ENCODE data around the gene CCDC27.
A peak's percentile ranks its signal among the peaks of the same experiment; 100 is the strongest.

The CCDC27 gene

GRCh38 chr1:3740752-3741151 lies 11.5 kb upstream of the CCDC27 start:
- Histone ChIP-seq H3K9me3 (ENCODE audit: control insufficient read depth, insufficient read depth, low read depth, low read length) (no peaks in the 10 kb centered on the region), H3K9ac (ENCODE audit: low read length) (no peak overlapping the region), H3K27ac (ENCODE audit: low read depth, low read length) (no peak overlapping the region), H3K4me3 (ENCODE audit: low read depth, low read length) (no peak overlapping the region), H3K27me3 (ENCODE audit: control insufficient read depth, insufficient read depth, low read length) (no peaks in the 10 kb centered on the region), H3K36me3 (ENCODE audit: control insufficient read depth, insufficient read depth, low read length) (peaks cover 77% of the 10 kb centered on the region), H3K4me1 (ENCODE audit: control insufficient read depth, insufficient read depth, low read length) (peaks cover 13% of the 10 kb centered on the region)

- Histone ChIP-seq H3K27ac (ENCODE audit: low read depth, low read length) (no peak overlapping the region), H3K36me3 (ENCODE audit: control insufficient read depth, insufficient read depth, low read length) (peaks cover 67% of the 10 kb centered on the region), H3K27me3 (ENCODE audit: control insufficient read depth, insufficient read depth, low read length) (no peaks in the 10 kb centered on the region), H3K4me3 (ENCODE audit: low read depth, low read length) (no peak overlapping the region), H3K9ac (ENCODE audit: low read length) (no peak overlapping the region), H3K9me3 (ENCODE audit: control insufficient read depth, insufficient read depth, low read depth, low read length) (no peaks in the 10 kb centered on the region), H3K4me1 (ENCODE audit: control insufficient read depth, insufficient read depth, low read length) (peaks cover 19% of the 10 kb centered on the region)
Observed at GRCh38 chr1:3741566-3742438, 10.4 kb upstream of the CCDC27 start.

GRCh38 chr1:3742439-3743298 lies 9.6 kb upstream of the CCDC27 start:
- Histone ChIP-seq H3K27me3 (ENCODE audit: control insufficient read depth, insufficient read depth, low read length) (no peaks in the 10 kb centered on the region), H3K4me3 (ENCODE audit: low read depth, low read length) (no peak overlapping the region), H3K27ac (ENCODE audit: low read depth, low read length) (no peak overlapping the region), H3K4me1 (ENCODE audit: control insufficient read depth, insufficient read depth, low read length) (peaks cover 19% of the 10 kb centered on the region), H3K36me3 (ENCODE audit: control insufficient read depth, insufficient read depth, low read length) (peaks cover 60% of the 10 kb centered on the region), H3K9me3 (ENCODE audit: control insufficient read depth, insufficient read depth, low read depth, low read length) (no peaks in the 10 kb centered on the region), H3K9ac (ENCODE audit: low read length) (no peak overlapping the region)

- no peaks in the 10 kb centered on the region for H3K27me3 ChIP-seq (ENCODE audit: control insufficient read depth, insufficient read depth, low read length)
- no peak overlapping the region for H3K9ac ChIP-seq (ENCODE audit: low read length)
- no peaks in the 10 kb centered on the region for H3K9me3 ChIP-seq (ENCODE audit: control insufficient read depth, insufficient read depth, low read depth, low read length)
- H3K4me1 ChIP-seq (ENCODE audit: control insufficient read depth, insufficient read depth, low read length): peaks cover 19% of the 10 kb centered on the region
- H3K4me3 ChIP-seq (ENCODE audit: low read depth, low read length): no peak overlapping the region
- H3K36me3 ChIP-seq (ENCODE audit: control insufficient read depth, insufficient read depth, low read length): peaks cover 53% of the 10 kb centered on the region
- no peak overlapping the region for H3K27ac ChIP-seq (ENCODE audit: low read depth, low read length)
Observed at GRCh38 chr1:3743421-3743820, 8.8 kb upstream of the CCDC27 start.

GRCh38 chr1:3743826-3744225 lies 8.4 kb upstream of the CCDC27 start:
- Histone ChIP-seq H3K27me3 (ENCODE audit: control insufficient read depth, insufficient read depth, low read length) (no peaks in the 10 kb centered on the region), H3K9me3 (ENCODE audit: control insufficient read depth, insufficient read depth, low read depth, low read length) (no peaks in the 10 kb centered on the region), H3K9ac (ENCODE audit: low read length) (no peak overlapping the region), H3K36me3 (ENCODE audit: control insufficient read depth, insufficient read depth, low read length) (peaks cover 48% of the 10 kb centered on the region), H3K27ac (ENCODE audit: low read depth, low read length) (no peak overlapping the region), H3K4me1 (ENCODE audit: control insufficient read depth, insufficient read depth, low read length) (peaks cover 19% of the 10 kb centered on the region), H3K4me3 (ENCODE audit: low read depth, low read length) (no peak overlapping the region)

- Histone ChIP-seq H3K27ac (ENCODE audit: low read depth, low read length) (no peak overlapping the region), H3K27me3 (ENCODE audit: control insufficient read depth, insufficient read depth, low read length) (0 out of 2 replicates have a peak, but pooled peaks cover 3% of the 10 kb centered on the region), H3K4me3 (ENCODE audit: low read depth, low read length) (peak overlapping the region; percentile 27; the same call in 1 of the 2 replicates), H3K4me1 (ENCODE audit: control insufficient read depth, insufficient read depth, low read length) (peaks cover 19% of the 10 kb centered on the region), H3K36me3 (ENCODE audit: control insufficient read depth, insufficient read depth, low read length) (peaks cover 40% of the 10 kb centered on the region), H3K9me3 (ENCODE audit: control insufficient read depth, insufficient read depth, low read depth, low read length) (no peaks in the 10 kb centered on the region), H3K9ac (ENCODE audit: low read length) (no peak overlapping the region)
Observed at GRCh38 chr1:3744646-3745045, 7.6 kb upstream of the CCDC27 start.

- H3K9me3 ChIP-seq (ENCODE audit: control insufficient read depth, insufficient read depth, low read depth, low read length): no peaks in the 10 kb centered on the region
- H3K27me3 ChIP-seq (ENCODE audit: control insufficient read depth, insufficient read depth, low read length): 0 out of 2 replicates have a peak, but pooled peaks cover 3% of the 10 kb centered on the region
- H3K36me3 ChIP-seq (ENCODE audit: control insufficient read depth, insufficient read depth, low read length): peaks cover 36% of the 10 kb centered on the region
- H3K27ac ChIP-seq (ENCODE audit: low read depth, low read length): no peak overlapping the region
- peaks cover 19% of the 10 kb centered on the region for H3K4me1 ChIP-seq (ENCODE audit: control insufficient read depth, insufficient read depth, low read length)
- H3K9ac ChIP-seq (ENCODE audit: low read length): no peak overlapping the region
- H3K4me3 ChIP-seq (ENCODE audit: low read depth, low read length): 0 out of 2 replicates have a peak overlapping the region, but pooled peaks have one; percentile 3
Observed at GRCh38 chr1:3745071-3745470, 7.2 kb upstream of the CCDC27 start.

- H3K4me3 ChIP-seq (ENCODE audit: low read depth, low read length): peak overlapping the region; percentile 62
- peaks cover 30% of the 10 kb centered on the region for H3K36me3 ChIP-seq (ENCODE audit: control insufficient read depth, insufficient read depth, low read length)
- no peak overlapping the region for H3K27ac ChIP-seq (ENCODE audit: low read depth, low read length)
- H3K4me1 ChIP-seq (ENCODE audit: control insufficient read depth, insufficient read depth, low read length): peaks cover 19% of the 10 kb centered on the region
- H3K9ac ChIP-seq (ENCODE audit: low read length): peak overlapping the region; percentile 71
- peaks cover 8% of the 10 kb centered on the region; the same call in 1 of the 2 replicates for H3K27me3 ChIP-seq (ENCODE audit: control insufficient read depth, insufficient read depth, low read length)
- no peaks in the 10 kb centered on the region for H3K9me3 ChIP-seq (ENCODE audit: control insufficient read depth, insufficient read depth, low read depth, low read length)
Observed at GRCh38 chr1:3745590-3746381, 6.5 kb upstream of the CCDC27 start.

- H3K9me3 ChIP-seq (ENCODE audit: control insufficient read depth, insufficient read depth, low read depth, low read length): no peaks in the 10 kb centered on the region
- peak overlapping the region; percentile 71 for H3K9ac ChIP-seq (ENCODE audit: low read length)
- peaks cover 24% of the 10 kb centered on the region for H3K36me3 ChIP-seq (ENCODE audit: control insufficient read depth, insufficient read depth, low read length)
- H3K4me3 ChIP-seq (ENCODE audit: low read depth, low read length): peak overlapping the region; percentile 62
- H3K27ac ChIP-seq (ENCODE audit: low read depth, low read length): 0 out of 2 replicates have a peak overlapping the region, but pooled peaks have one; percentile 28
- H3K4me1 ChIP-seq (ENCODE audit: control insufficient read depth, insufficient read depth, low read length): peaks cover 19% of the 10 kb centered on the region
- H3K27me3 ChIP-seq (ENCODE audit: control insufficient read depth, insufficient read depth, low read length): peaks cover 13% of the 10 kb centered on the region; the same call in 1 of the 2 replicates
Observed at GRCh38 chr1:3746389-3746829, 5.8 kb upstream of the CCDC27 start.

- peak overlapping the region; percentile 62 for H3K4me3 ChIP-seq (ENCODE audit: low read depth, low read length)
- peak overlapping the region; percentile 71 for H3K9ac ChIP-seq (ENCODE audit: low read length)
- H3K4me1 ChIP-seq (ENCODE audit: control insufficient read depth, insufficient read depth, low read length): peaks cover 19% of the 10 kb centered on the region
- H3K27ac ChIP-seq (ENCODE audit: low read depth, low read length): 0 out of 2 replicates have a peak overlapping the region, but pooled peaks have one; percentile 28
- peaks cover 18% of the 10 kb centered on the region for H3K36me3 ChIP-seq (ENCODE audit: control insufficient read depth, insufficient read depth, low read length)
- peaks cover 13% of the 10 kb centered on the region; the same call in 1 of the 2 replicates for H3K27me3 ChIP-seq (ENCODE audit: control insufficient read depth, insufficient read depth, low read length)
- no peaks in the 10 kb centered on the region for H3K9me3 ChIP-seq (ENCODE audit: control insufficient read depth, insufficient read depth, low read depth, low read length)
Observed at GRCh38 chr1:3746830-3747521, 5.3 kb upstream of the CCDC27 start.
